ENCODE results near the gene ZYG11B.

GRCh38 chr1:52727956-52728656 lies 1.9 kb downstream of the ZYG11B start:
- no peak for TF ChIP-seq CTCF (IDR thresholded peaks at IDR 0.05; ENCODE audit: low read depth, low read length)
- no peak for TF ChIP-seq POLR2A (IDR thresholded peaks at IDR 0.05; ENCODE audit: extremely low read depth, insufficient read length)
- TF ChIP-seq MYC (IDR thresholded peaks at IDR 0.05; ENCODE audit: low read depth, low read length) = no peak
